LNCAP (cell line): ENCODE measurements around the gene JARID2.

ENCODE experiments used
- CTCF ChIP-seq: fragments of 450-650 bp; IDR thresholded peaks from 2 replicates; pipeline ENCODE4 v1.5.1; 2017; ENCODE audit warnings: mild to moderate bottlenecking

JARID2 gene

GRCh38 chr6:15375018-15375417, 129.1 kb downstream of the JARID2 start:
- TF ChIP-seq CTCF: no peak

GRCh38 chr6:15375638-15376290, 129.9 kb downstream of the JARID2 start:
- no peak for TF ChIP-seq CTCF

- TF ChIP-seq CTCF: no peak
These were observed 131.1 kb downstream of the JARID2 start for GRCh38 chr6:15376900-15377487.

GRCh38 chr6:15378272-15378671, 132.4 kb downstream of the JARID2 start:
- no peak for TF ChIP-seq CTCF

GRCh38 chr6:15378866-15379265, 133.0 kb downstream of the JARID2 start:
- no peak for TF ChIP-seq CTCF

GRCh38 chr6:15380351-15380750, 134.5 kb downstream of the JARID2 start:
- no peak for TF ChIP-seq CTCF

GRCh38 chr6:15382089-15382488, 136.2 kb downstream of the JARID2 start:
- no peak for TF ChIP-seq CTCF
